ENCODE data around the gene TOGARAM2. TPM values are rescaled to one million over a fixed set of nuclear protein-coding genes. Genes with fewer than 3 reads are reported as not detected.

The TOGARAM2 gene
- total RNA-seq, result 0.73 TPM

DNA sequence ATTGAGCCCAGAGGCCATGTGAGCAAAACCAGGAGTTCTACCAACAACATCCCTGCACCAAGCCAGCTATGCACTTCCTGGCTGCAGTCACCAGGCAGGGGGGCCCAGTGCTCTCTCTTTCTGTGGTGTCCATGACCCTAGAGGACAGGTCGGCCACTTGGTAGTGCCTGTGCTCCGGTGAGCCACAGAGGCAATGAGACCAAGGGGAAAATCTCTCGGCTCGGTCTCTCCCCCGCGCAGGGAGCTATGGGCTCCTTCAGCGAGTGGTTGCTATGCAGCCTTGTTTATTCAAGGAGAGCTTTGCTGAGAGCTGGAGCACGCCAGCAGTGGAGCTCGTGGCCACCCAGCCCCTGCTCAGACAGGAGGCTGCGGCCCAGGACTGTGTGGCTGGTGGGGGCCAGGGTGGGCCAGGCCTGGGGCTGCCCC lies at the start of gene TOGARAM2:
Gene TOGARAM2 (plus strand): TSS at position 283 of the 426 bp plus-strand sequence. CDS start 13,537 bp downstream, outside the sequence.
- Histone ChIP-seq H3K9me3 (ENCODE audit: low read depth, low read length) (no peaks in the 10 kb centered on the region), H3K4me3 (ENCODE audit: low read length) (no peak within 1 kb of the TSS), H3K4me1 (ENCODE audit: insufficient read depth, low read length) (no peaks in the 10 kb centered on the region), H3K27me3 (ENCODE audit: insufficient read depth, low read length) (no peaks in the 10 kb centered on the region)

DNA sequence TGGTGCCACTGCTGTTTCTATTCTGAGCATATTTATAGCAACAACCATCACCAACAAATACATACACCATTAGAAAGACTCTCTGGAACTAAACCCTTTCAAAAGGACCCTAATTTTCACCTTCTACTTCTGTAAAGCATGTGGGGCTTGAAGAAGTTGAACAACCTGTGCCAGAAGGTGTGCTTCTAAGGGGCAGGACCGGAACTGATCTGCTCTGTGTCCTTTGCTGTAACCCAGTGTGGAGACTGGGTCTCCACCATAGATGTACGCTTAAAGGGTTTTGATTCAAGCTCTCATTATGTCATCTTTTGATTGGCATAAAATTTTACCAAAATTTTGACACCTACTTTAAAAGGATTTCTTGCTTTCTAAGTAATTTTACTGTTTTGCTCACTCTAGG lies 46.3 kb upstream of the TOGARAM2 start:
- no peaks in the 10 kb centered on the region for H3K9me3 ChIP-seq (ENCODE audit: low read depth, low read length)
- no peak overlapping the region for H3K4me3 ChIP-seq (ENCODE audit: low read length)
- H3K4me1 ChIP-seq (ENCODE audit: insufficient read depth, low read length), result no peaks in the 10 kb centered on the region
- H3K27me3 ChIP-seq (ENCODE audit: insufficient read depth, low read length), result no peaks in the 10 kb centered on the region

DNA sequence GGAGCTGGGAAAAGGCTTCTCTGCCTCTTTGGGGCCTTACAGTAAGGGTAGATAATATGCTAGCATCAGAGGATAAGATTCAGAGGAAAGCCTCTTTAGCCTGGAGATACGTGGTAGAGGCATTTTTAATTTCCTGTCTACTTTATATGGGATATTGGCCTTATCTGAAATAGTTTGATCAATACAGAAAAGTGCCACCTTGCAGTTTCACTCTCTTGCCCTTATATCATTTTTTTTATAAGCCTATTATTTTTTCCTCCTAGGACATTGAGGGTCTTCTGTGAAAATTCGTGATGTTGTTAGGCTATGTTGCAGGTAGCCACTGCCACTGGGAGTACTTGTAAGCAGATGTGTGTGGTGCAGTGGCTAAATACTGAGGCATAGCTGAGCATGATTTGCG lies 40.1 kb upstream of the TOGARAM2 start:
- H3K4me1 ChIP-seq (ENCODE audit: insufficient read depth, low read length), result no peaks in the 10 kb centered on the region
- no peaks in the 10 kb centered on the region for H3K27me3 ChIP-seq (ENCODE audit: insufficient read depth, low read length)
- no peaks in the 10 kb centered on the region for H3K9me3 ChIP-seq (ENCODE audit: low read depth, low read length)
- H3K4me3 ChIP-seq (ENCODE audit: low read length), result no peak overlapping the region

DNA sequence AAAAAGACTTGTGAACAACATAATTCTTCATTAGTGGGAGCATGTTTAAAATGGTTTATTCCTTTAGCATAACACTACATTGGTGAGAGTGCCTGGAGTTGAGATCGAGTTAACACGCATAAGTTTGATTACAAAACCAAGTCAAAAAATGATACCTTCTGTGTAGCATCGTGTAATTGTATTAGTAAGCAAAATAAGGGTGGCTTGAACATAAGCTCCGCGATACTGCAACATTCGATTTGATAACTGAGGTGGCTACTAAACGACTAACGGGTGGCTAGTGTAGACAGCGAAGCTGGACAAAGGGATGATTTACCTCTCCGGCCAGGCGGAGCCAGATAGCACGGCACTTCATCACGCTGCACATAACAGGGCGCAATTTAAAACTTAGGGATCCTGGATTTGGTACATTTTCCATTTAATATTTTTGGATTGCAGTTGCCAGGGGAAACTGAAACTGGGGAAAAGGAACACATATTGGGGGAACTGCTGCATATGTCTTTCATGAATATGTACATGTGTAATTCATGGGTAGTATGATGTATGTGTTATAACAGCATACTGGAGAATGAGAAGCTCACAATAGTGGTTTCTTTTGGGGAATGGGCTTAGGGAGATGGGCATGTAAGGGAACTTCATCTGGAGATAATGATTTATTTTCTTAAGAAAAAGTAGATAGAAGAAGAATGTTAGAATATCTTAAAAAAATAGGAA lies 36.4 kb upstream of the TOGARAM2 start:
- H3K4me1 ChIP-seq (ENCODE audit: insufficient read depth, low read length), result no peaks in the 10 kb centered on the region
- H3K4me3 ChIP-seq (ENCODE audit: low read length), result no peak overlapping the region
- H3K9me3 ChIP-seq (ENCODE audit: low read depth, low read length), result no peaks in the 10 kb centered on the region
- no peaks in the 10 kb centered on the region for H3K27me3 ChIP-seq (ENCODE audit: insufficient read depth, low read length)

DNA sequence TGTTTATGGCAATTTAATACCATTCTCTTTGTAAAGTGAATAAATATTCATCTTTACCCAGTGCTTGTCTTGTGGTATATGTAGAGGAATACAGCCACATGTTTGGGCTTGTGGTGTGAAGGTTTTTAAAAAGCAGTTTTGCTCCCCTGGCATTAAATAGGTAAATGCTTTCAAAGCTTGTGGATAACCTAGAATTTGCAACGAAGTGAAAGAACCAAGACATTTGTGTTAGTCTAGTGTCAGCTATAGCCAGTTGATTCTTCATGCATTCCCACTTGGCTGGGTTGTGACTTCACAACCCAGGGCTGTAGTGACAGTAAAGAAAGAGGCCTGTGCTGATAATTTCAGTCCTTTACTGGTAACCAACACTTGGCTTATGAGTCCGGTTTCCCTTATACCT lies 32.9 kb upstream of the TOGARAM2 start:
- Histone ChIP-seq H3K4me3 (ENCODE audit: low read length) (no peak overlapping the region), H3K4me1 (ENCODE audit: insufficient read depth, low read length) (peaks cover 28% of the 10 kb centered on the region), H3K9me3 (ENCODE audit: low read depth, low read length) (no peaks in the 10 kb centered on the region), H3K27me3 (ENCODE audit: insufficient read depth, low read length) (no peaks in the 10 kb centered on the region)

DNA sequence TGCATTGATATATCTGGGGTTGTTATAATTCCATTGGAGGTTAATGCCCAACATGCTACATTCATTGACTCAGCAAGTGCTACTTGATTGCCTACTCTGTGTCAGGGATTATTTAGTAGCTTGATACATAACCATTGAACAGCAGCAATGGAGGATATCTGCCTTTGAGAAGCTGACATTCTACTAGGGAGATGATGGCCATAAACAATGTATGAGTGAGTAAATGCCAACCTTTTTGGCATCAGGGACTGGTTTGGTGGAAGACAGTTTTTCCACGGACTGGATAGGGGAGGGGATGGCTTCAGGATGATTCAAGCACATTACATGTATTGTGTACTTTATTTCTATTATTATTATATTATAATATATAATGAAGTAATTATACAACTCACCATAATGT lies 31.9 kb upstream of the TOGARAM2 start:
- Histone ChIP-seq H3K4me1 (ENCODE audit: insufficient read depth, low read length) (peaks cover 31% of the 10 kb centered on the region), H3K9me3 (ENCODE audit: low read depth, low read length) (no peaks in the 10 kb centered on the region), H3K27me3 (ENCODE audit: insufficient read depth, low read length) (no peaks in the 10 kb centered on the region), H3K4me3 (ENCODE audit: low read length) (no peak overlapping the region)

DNA sequence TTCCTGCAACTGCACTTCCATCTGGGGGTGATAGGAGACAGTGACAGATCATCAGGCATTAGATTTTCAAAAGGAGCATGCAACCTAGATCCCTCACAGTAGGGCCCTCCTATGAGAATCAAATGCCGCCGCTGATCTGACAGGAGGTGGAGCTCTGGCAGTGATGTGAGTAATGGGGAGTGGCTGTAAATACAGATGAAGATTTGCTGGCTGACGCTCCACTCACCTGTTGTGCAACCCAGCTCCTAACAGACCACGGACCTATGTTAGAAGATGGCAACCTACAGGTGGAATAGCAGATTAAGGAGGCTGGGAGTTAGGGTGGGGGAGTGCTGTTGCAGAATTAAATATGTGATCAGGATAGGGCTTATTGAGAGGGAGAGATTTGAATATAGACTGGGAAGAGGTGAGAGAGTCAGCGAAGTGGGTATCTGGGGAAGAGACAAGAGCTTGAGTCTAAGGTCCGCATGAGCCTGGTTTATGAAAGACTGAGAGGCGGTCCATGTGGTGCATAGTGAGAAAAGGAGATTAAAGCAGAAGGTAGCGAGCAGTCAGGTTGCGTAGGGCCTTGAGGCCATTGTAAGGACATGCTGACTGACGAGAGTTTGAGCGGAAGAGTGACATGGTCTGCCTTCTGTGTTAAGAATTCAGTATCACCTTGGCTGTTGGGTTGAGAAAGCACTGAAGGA lies 31.3 kb upstream of the TOGARAM2 start:
- Histone ChIP-seq H3K27me3 (ENCODE audit: insufficient read depth, low read length) (no peaks in the 10 kb centered on the region), H3K4me3 (ENCODE audit: low read length) (no peak overlapping the region), H3K9me3 (ENCODE audit: low read depth, low read length) (no peaks in the 10 kb centered on the region), H3K4me1 (ENCODE audit: insufficient read depth, low read length) (peaks cover 31% of the 10 kb centered on the region)

DNA sequence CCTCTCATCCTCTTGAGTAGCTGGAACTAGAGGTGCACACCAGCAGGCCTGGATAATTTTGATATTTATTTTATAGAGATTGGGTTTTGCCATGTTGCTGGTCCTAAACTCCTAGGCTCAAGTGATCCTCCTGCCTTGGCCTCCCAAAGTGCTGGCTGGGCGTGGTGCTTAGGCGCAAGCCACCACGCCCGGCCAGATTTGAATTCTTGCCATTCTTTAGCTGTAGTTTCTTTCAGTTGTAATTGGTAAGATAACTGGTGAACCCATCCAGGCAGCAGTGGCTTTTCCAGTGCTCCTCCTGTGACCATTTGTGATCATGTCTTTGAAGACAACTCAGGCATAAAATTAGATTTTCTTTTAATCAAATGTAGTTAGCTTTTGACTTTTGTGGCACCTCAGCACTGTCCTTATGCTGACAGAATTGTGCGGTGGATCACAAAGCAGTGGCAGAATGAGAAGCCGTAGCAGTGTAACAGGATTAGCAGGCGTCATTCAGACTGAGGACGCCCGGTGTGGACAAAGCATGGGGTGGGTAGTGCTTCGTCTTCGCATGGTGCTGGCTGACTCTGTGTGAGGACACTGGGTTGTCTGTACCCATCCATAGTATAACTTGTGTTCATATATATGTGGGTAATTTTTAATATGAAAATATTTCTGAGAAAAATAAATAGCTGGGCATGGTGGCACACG lies 30.0 kb upstream of the TOGARAM2 start:
- H3K4me3 ChIP-seq (ENCODE audit: low read length), result no peak overlapping the region
- no peaks in the 10 kb centered on the region for H3K9me3 ChIP-seq (ENCODE audit: low read depth, low read length)
- no peaks in the 10 kb centered on the region for H3K27me3 ChIP-seq (ENCODE audit: insufficient read depth, low read length)
- peaks cover 31% of the 10 kb centered on the region for H3K4me1 ChIP-seq (ENCODE audit: insufficient read depth, low read length)

DNA sequence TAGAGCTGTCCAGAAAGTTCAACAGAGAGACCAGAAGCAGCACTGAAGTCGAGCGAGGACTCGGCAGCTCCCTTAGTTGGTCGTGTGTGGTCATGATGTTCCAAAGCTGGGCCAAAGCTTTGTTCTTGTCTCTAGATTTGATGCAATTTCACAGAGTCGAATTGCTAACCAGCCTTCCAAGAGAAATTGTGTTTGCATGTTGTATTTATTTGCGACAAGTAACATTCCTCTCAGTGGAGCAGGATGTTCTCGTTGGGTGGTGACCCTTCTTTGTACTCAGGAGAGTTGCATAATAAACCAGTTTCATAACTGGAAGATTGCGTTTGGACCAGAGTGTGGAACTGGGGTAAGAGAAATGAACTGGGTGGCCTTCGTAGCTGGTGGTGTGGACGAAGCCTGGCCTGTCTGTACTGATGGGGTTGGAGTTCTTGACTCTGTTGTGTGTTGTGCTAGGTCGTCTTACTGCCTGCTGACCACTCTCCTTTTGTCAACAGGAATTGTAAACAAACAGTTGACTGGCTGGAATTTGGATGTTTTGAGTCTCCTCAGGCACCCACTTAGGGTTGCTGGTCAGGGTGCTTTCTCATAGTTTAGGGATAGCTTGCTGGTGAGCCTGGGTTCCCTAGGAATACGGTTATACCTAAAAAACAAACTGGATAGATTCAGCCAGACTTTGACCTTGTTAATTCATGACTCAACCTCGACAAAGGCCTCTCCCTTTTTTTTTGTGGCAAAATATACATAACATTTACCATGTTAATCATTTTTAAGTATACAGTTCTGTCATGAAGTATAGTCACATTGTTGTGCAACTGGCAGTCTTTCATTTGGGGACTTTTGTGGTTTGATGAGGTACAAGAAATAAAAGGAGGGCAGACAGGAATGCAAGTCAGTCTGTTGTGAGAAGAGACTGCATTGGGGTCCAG lies 28.9 kb upstream of the TOGARAM2 start:
- peaks cover 38% of the 10 kb centered on the region for H3K4me1 ChIP-seq (ENCODE audit: insufficient read depth, low read length)
- no peaks in the 10 kb centered on the region for H3K27me3 ChIP-seq (ENCODE audit: insufficient read depth, low read length)
- H3K9me3 ChIP-seq (ENCODE audit: low read depth, low read length), result no peaks in the 10 kb centered on the region
- no peak overlapping the region for H3K4me3 ChIP-seq (ENCODE audit: low read length)

DNA sequence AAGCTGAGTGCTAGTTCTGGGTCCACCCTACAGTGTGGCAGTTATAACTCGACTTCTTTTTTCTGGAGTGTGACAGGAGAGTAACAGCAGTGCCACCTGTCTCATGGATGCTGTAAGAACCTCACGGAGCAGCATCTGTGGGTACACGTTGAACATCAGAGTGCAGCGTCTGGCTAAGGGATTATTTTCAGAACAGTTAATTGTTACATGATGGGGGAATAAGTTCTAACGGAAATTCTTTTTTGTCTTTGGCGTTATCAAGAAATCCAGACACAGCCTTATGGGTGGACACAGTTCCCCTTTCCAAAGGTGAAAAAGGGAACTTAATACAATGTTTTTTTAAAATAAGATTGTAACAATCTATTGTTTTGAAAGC lies 28.3 kb upstream of the TOGARAM2 start:
- Histone ChIP-seq H3K4me3 (ENCODE audit: low read length) (no peak overlapping the region), H3K27me3 (ENCODE audit: insufficient read depth, low read length) (no peaks in the 10 kb centered on the region)

DNA sequence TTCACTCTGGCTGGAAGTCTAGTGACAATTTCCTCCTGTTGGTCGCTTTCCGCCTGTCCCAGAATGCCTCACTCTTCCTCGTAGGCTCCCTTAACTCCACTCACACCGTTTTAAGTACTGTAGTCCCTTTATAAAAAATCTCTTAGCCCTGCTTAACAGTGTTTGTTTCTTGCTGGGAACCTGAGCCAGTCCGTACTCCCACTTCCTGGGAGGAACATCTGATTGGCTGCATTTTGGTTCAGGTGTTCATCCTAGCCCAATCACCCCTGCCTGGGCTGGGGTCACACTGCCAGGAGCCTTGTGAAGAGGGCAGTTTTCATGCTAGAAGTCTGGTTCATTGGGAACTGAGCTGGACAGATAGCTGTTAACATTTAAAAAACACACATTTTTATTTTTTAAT lies 25.6 kb upstream of the TOGARAM2 start:
- no peaks in the 10 kb centered on the region for H3K27me3 ChIP-seq (ENCODE audit: insufficient read depth, low read length)
- H3K4me3 ChIP-seq (ENCODE audit: low read length), result no peak overlapping the region
- H3K4me1 ChIP-seq (ENCODE audit: insufficient read depth, low read length), result peaks cover 35% of the 10 kb centered on the region
- H3K9me3 ChIP-seq (ENCODE audit: low read depth, low read length), result no peaks in the 10 kb centered on the region

More for the DNA sequence above, 28.3 kb upstream of the TOGARAM2 start:
- no peaks in the 10 kb centered on the region for H3K9me3 ChIP-seq (ENCODE audit: low read depth, low read length)
- peaks cover 38% of the 10 kb centered on the region for H3K4me1 ChIP-seq (ENCODE audit: insufficient read depth, low read length)

DNA sequence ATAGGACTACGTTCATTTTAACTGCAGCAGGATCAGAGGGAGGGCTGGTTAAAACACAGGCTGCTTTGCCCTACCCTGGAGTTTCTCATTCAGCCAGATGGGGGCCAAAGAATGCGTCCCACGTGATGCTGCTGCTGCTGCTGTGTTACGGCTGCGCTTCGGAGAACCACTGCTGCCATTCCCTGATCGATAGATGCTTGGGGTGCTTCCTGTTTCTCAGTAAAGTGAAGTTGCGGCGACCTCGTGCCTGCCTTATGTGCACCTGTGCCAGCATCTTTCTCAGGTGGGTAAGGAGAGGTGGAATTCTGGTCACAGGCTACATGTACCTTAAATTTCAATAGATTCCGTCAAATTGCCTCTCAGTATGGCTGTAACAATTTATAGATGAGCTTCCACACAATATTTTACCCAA lies 24.7 kb upstream of the TOGARAM2 start:
- H3K4me3 ChIP-seq (ENCODE audit: low read length), result no peak overlapping the region
- peaks cover 26% of the 10 kb centered on the region for H3K4me1 ChIP-seq (ENCODE audit: insufficient read depth, low read length)
- no peaks in the 10 kb centered on the region for H3K27me3 ChIP-seq (ENCODE audit: insufficient read depth, low read length)
- H3K9me3 ChIP-seq (ENCODE audit: low read depth, low read length), result no peaks in the 10 kb centered on the region

DNA sequence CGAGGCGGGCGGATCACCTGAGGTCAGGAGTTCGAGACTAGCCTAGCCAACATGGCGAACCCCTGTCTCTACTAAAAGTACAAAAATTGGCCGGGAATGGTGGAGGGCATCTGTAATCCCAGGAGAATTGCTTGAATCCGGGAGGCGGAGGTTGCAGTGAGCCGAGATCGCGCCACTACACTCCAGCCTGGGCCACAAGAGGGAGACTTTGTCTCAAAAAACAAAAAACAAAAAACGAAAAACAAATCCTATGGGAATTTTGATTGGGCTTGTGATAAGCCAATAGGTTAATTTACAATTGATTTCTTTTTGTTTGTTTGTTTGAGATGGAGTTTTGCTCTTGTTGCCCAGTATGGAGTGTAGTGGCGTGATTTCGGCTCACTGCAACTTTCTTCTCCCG lies 24.2 kb upstream of the TOGARAM2 start:
- Histone ChIP-seq H3K4me3 (ENCODE audit: low read length) (no peak overlapping the region), H3K27me3 (ENCODE audit: insufficient read depth, low read length) (no peaks in the 10 kb centered on the region), H3K9me3 (ENCODE audit: low read depth, low read length) (no peaks in the 10 kb centered on the region), H3K4me1 (ENCODE audit: insufficient read depth, low read length) (peaks cover 21% of the 10 kb centered on the region)

DNA sequence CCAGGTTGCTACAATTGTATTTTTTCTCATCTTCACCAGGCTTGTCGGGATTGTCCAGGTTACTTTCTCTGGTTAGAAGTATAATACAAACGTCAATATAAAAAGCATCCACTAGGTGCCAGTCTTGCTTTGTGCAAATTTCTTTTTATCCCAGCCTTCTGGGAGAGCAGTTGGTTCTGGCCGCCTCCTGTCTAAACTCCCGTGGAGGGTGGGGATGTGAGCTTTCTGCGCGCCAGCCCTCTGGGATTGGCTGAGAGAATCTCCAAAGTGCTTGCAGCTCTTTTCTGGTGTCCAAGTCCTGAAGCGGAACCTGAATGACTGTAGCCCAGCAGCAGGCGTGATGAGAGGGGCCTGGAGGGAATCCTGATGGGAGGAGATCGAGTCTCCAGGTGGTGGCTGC lies 22.4 kb upstream of the TOGARAM2 start:
- Histone ChIP-seq H3K4me1 (ENCODE audit: insufficient read depth, low read length) (peaks cover 9% of the 10 kb centered on the region), H3K9me3 (ENCODE audit: low read depth, low read length) (no peaks in the 10 kb centered on the region), H3K27me3 (ENCODE audit: insufficient read depth, low read length) (no peaks in the 10 kb centered on the region), H3K4me3 (ENCODE audit: low read length) (no peak overlapping the region)

DNA sequence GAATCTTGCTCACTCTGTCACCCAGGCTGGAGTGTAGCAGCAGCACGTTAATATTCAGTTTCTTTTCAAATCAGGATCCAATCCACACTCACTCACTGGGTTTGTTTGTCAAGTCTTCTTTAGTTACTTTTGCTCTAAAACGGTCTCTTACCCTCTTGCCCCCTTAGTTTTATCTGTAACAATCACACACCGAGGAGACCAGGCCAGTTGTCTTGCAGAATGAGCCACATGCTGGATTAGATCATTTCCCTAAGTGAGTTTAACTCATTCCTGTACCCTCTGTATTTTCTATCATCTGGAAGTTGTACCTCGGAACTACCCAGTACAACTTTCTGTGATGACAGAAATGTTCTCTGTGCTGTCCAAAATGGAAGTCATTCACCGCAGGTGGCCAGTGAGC lies 20.7 kb upstream of the TOGARAM2 start:
- Histone ChIP-seq H3K4me3 (ENCODE audit: low read length) (no peak overlapping the region), H3K4me1 (ENCODE audit: insufficient read depth, low read length) (peaks cover 7% of the 10 kb centered on the region), H3K9me3 (ENCODE audit: low read depth, low read length) (no peaks in the 10 kb centered on the region), H3K27me3 (ENCODE audit: insufficient read depth, low read length) (no peaks in the 10 kb centered on the region)

All from mononuclear cell (primary cell).